HS-5 (cell line): ENCODE results near the gene ARL4A.
"Not testable (repeated sequence)": the region's sequence is repeated elsewhere in the genome, so short reads cannot be mapped to it uniquely, and the experiment has no call there.

Experiments
- DNase-seq: peaks from one replicate; pipeline ENCODE4 v3.0.0-alpha.2; 2012; ENCODE audit warnings: low read depth

The ARL4A gene, protein sequence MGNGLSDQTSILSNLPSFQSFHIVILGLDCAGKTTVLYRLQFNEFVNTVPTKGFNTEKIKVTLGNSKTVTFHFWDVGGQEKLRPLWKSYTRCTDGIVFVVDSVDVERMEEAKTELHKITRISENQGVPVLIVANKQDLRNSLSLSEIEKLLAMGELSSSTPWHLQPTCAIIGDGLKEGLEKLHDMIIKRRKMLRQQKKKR

GRCh38 chr7:12686891-12687717 is at the start of gene ARL4A:
Gene ARL4A (plus strand): TSS chr7:12687633. CDS start chr7:12688255, 622 bp downstream.
- peak; percentile 100 for DNase-seq

DNA sequence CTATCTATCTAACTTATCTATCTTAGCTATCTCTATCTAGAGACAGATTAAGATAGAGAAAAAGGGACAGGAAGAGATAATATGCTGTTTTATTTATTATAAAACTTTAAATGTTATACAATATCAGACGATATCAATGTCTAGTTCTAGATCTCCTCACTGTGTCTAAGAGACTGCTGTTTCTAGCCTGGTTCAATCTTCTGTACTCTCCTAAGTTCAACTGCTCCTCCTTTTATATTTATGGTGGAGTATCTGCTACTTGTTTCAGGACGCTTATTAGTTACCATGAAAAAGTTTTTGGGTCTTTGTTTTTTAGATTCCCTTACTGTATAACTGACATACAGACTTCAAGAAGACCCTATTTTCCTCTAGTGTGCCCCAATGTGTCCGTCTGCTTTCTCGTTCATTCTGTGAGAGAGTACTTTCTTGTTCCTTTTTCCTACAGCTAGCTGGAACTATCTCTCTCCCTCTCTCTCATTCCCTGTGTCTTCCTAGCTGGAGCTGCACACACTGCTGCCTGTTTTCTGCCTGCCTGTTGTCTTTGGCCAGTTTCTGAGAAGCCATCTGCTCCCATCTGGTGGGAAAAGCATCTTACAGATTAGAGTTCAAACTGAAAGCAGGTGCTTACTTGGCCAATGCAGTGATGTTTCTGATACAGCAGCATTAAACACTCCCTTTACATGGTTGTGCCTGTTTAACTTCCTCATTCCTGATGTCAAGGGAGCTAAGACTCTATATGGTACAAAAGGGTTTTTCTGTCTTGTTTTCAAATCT is 49.4 kb upstream of the ARL4A start:
- no peak for DNase-seq

DNA sequence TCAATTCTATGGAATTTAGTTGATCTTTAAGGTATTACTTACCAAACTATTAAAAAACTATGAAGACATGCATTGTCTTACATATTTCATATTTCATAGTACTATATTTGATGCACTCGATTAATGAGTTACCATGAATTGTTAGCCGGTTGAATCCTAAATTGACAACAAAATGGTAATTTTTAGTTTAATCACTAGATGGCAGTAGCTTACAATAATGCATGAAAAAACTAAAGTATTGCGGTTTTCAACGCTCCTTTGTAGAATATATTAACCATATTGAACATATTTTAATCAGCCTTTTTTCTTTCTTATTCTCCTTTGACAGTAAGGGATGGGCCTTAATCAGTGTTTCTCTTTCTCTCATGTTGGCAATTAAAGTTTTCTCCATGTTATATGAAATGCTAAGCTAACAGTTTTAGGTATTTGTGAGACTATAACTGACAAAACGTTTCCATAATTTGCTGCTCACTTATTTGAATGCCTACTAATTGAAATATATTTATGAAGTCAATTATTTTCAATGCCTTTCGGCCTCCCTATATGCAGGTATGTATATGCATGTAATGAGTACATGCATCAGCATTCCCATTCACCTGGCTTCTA is 48.5 kb upstream of the ARL4A start:
- peak; percentile 80 for DNase-seq

GRCh38 chr7:12640299-12641096 is 46.9 kb upstream of the ARL4A start:
- DNase-seq = no peak

DNA sequence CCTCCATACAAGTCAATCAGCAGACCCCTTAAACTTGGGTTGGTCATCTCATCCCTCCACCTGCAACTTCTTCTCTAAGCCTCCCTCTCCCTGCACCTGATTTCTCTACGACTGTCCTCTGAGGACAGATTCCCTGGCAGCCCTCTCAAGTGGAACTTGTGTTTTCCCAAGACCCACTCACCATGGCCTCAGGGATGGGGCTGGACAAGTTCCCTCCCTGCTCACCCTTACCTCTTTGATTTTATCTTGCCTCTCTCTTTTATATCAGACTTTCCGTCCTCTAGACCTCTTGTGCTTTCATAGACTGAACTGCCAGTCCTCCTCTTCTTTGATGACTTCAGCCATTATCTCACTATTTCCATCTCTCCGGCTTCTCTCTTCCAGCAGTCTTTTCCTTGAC is 46.2 kb upstream of the ARL4A start:
- no peak for DNase-seq

- no peak for DNase-seq
These were observed 44.9 kb upstream of the ARL4A start for GRCh38 chr7:12642508-12642907.

GRCh38 chr7:12643001-12643643 is 44.3 kb upstream of the ARL4A start:
- DNase-seq = no peak

DNA sequence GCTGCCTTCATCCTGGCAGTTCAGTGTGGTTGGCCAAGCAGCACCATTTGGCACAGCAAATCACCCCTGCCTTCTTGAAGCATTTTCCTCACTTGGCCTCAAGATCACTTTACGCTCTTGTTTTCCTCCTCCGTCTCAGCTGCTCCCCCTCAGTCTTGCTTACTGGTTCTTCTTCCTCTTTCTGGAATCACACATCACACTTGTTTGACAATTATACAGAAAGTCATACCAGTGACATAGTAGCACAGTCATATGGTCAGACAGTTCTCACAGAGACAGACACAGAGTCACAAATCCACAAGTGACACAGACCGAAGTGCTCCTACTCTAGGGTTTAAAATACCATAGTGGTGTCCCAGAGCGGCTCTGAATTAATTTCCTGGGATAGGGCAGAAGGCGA is 43.8 kb upstream of the ARL4A start:
- no peak for DNase-seq

DNA sequence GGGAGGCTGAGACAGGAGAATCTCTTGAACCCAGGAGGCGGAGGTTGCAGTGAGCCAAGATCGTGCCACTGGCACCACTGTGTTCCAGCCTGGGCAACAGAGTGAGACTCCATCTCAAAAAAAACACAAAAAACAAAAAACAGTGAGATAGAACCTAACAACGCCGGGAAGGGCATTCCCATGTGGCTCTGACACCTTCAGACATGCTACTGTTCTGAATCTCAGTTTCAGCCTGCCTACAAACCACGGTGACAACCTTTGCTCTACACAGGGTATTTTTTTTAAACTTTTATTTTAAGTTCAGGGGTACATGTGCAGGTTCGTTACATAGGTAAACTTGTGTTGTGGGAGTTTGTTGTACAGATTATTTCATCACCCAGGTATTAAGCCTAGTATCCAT is 42.2 kb upstream of the ARL4A start:
- DNase-seq = not testable (repeated sequence)

DNA sequence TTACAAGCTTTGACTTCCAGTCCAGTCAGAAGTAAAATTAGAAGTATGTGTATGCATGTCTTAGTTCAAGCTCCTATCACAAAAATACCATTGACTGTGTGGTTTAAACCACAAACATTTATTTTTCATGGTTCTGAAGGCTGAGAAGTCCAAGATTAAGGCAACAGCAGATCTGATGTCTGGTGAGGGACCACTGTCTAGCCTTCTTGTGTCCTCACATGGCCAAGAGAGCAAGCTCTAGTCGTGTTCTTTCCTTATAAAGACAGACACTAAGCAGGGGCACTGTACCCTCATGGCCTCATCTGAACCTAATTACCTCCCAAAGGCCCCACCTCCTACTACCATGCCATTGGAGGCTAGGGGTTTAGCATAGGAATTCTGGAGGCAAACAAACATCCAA is 41.3 kb upstream of the ARL4A start:
- DNase-seq = no peak

- DNase-seq = peak; percentile 88
These were observed 39.8 kb upstream of the ARL4A start for GRCh38 chr7:12647364-12648219.

DNA sequence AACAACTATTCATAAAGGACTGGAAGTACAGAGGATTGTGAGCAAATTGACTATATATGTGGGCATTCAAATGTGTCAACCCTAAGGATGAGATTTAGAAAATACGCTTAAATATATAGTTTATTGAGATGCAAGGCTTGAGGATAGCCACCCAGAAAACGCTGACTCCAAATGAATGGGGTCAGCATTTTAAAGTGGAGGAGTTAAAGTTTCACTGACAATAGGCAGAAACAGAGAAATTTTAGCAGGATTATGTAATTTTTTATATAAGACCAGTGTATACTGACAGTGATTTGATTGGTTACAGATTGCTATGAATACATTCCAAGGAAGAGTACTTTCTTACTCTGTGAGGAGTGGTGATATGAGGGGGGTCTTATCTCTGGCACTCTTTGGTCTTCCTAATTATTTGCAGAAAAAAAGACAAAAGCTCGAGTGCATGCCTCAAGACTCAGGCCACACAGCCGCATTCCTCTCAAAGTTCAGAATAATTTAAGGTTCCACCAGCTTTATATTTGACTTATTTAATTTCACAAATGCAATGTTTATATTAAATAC is 38.6 kb upstream of the ARL4A start:
- no peak for DNase-seq

DNA sequence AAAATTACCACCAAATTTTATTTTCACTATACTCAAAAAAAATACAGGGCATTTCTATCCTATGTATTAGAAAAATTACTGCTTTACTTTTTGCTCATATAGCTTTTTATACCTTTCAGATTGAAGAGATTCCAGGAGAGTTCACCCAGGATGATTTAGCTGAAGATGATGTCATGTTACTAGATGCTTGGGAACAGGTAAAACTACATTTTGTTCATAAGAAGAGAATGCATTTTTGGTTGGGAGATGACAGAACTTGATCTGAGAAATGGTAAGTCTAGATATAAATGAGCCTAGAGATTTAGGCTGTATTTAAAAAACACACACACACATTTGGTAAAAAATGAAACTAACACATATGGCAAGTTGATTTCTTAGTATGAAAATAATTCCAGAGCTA is 38.1 kb upstream of the ARL4A start:
- no peak for DNase-seq

- no peak for DNase-seq
These were observed 37.4 kb upstream of the ARL4A start for GRCh38 chr7:12650080-12650479.

DNA sequence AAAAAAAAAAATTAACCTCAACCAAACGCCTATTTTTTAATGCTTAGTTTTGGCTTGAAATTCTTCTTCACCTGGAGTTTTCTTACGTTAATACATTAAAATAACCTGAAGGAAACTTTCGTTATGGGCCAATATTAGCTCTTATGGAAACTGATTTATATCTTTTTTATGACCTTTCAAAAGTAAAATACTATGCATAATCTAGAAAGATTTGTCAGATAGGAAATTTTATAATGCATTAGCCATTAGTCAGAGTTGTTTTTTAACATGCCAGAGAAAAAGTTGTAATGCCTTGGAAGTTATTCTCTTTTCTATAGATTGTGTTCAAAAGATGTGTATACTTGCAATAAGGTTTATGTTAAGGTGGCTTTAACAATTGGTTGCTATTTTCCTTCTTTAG is 34.3 kb upstream of the ARL4A start:
- DNase-seq = no peak

DNA sequence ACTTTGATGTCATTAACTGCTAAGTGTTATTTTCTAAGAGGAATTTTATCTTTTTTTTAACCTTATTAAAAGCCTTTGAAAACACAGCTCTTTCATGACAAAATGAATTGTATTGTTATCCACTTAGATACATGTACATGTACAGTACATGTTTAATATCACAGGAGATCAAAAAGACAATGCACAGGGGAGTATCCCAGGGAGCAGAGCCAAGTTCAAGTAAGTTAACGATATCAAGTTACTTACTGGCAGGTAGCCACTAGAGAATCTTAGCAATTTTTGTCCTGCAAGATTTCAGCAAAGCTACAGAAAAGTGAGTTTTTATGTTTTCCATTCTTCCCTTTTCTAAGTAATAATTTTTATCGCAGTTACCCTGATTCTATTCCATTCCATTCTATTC is 33.9 kb upstream of the ARL4A start:
- no peak for DNase-seq

DNA sequence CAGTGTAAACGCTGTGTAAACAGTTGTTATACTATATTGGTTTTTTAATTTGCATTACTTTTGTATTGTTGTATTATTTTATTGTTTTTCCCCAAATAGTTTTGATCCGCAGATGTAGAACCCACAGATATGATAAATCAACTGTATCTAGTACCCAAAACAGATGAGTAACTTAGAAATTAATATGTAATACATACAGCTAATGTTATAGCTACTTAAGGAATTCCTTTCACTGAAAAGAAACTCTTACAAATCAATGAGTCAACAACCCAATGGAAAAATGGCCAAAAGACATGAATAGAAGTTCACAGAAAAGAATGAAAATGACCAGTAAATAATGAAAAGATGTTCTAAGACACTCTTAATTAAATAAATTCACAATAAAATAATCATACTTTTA is 32.3 kb upstream of the ARL4A start:
- DNase-seq = peak; percentile 58

- peak; percentile 100 for DNase-seq
These were observed 27.0 kb upstream of the ARL4A start for GRCh38 chr7:12660423-12660822.

DNA sequence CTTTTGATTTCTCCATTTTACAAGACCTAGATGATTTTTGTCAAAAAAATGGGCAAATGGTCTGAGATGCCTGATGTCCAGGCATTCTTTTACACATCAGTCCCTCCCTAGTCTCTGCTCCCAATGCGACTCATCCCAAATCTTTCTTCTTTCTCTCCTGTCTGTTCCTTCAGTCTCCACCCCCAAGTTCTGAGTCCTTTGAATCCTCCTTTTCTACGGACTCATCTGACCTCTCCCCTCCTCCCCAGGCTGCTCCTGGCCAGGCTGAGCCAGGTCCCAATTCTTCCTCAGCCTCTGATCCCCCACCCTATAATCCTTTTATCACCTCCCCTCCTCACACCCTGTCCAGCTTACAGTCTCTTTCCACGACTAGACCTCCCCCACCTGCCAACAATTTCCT is 26.4 kb upstream of the ARL4A start:
- DNase-seq = not testable (repeated sequence)

- no peak for DNase-seq
These were observed 25.9 kb upstream of the ARL4A start for GRCh38 chr7:12661581-12661980.
